Suprapubic skin (tissue), 3 donors: ENCODE measurements around the gene FBXW2.

ENCODE experiments used
- POLR2A ChIP-seq, 2 donors: fragments of 450-650 bp; IDR thresholded peaks; one replicate each; pipeline ENCODE4 v1.6.1; 2017; ENCODE audit warnings: antibody characterized with exemption in 2 of 2, mild to moderate bottlenecking in 2 of 2, moderate library complexity in 2 of 2
- TF ChIP-seq, protein P1 (sequence below), 2 donors: fragments of 200-600 bp in 1 of 2; fragments of 450-650 bp in 1 of 2; sonication (generic) in 1 of 2; IDR thresholded peaks; one replicate each; pipeline ENCODE4 v1.5.1; 2016 to 2019; ENCODE audit warnings: antibody characterized with exemption in 2 of 2, mild to moderate bottlenecking in 1 of 2, moderate library complexity in 1 of 2

DNA sequence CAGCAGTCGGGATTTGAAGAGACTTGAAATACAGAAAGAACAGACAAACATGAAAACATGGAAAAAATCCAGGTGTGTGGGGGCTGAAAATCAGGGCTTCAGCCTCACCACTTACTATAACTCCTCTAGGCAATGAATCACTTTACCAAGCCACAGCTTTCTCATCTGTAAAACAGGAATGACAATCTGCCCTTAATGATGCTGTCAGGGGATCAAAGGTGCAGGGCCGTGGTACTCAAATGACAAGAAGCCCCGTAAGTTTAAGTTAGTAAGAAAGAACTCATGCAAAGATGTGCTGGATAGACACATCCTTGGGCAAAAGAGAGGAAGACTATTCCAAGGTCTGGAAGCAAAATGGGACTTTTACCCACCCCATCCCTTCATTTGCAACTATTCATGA lies 34.7 kb downstream of the FBXW2 start:
- TF ChIP-seq, protein P1, sequence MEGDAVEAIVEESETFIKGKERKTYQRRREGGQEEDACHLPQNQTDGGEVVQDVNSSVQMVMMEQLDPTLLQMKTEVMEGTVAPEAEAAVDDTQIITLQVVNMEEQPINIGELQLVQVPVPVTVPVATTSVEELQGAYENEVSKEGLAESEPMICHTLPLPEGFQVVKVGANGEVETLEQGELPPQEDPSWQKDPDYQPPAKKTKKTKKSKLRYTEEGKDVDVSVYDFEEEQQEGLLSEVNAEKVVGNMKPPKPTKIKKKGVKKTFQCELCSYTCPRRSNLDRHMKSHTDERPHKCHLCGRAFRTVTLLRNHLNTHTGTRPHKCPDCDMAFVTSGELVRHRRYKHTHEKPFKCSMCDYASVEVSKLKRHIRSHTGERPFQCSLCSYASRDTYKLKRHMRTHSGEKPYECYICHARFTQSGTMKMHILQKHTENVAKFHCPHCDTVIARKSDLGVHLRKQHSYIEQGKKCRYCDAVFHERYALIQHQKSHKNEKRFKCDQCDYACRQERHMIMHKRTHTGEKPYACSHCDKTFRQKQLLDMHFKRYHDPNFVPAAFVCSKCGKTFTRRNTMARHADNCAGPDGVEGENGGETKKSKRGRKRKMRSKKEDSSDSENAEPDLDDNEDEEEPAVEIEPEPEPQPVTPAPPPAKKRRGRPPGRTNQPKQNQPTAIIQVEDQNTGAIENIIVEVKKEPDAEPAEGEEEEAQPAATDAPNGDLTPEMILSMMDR (IDR thresholded peaks at IDR 0.05), result no peak
- no peak for TF ChIP-seq POLR2A (IDR thresholded peaks at IDR 0.05)
